GM12891 (cell line): Measurements from ENCODE around the gene CRKL.

ENCODE experiments used
- PAX5 ChIP-seq: IDR thresholded peaks from 2 replicates; pipeline ENCODE4 v1.6.1; 2011; ENCODE audit warnings: low read length, moderate library complexity, mild to moderate bottlenecking; ENCODE audit not compliant: insufficient read depth, severe bottlenecking
- POLR2A ChIP-seq: IDR thresholded peaks from 2 replicates; pipeline ENCODE4 v1.6.1; 2011; ENCODE audit warnings: low read depth, low read length, control low read depth
- POLR2AphosphoS5 ChIP-seq: IDR thresholded peaks from 2 replicates; pipeline ENCODE4 v1.6.1; 2011; ENCODE audit warnings: low read depth, low read length, control low read depth
- SPI1 ChIP-seq: IDR thresholded peaks from 2 replicates; pipeline ENCODE4 v1.6.1; 2011; ENCODE audit warnings: low read depth, low read length, control low read depth
- TAF1 ChIP-seq: IDR thresholded peaks from 2 replicates; pipeline ENCODE4 v1.6.1; 2011; ENCODE audit warnings: low read depth, low read length, control low read depth

GRCh38 chr22:20946991-20947390, 29.8 kb downstream of the CRKL start:
- no peak for TF ChIP-seq POLR2A
- TF ChIP-seq POLR2AphosphoS5 = no peak
- TF ChIP-seq TAF1 = no peak
- TF ChIP-seq SPI1 = no peak
- no peak for TF ChIP-seq PAX5
